ENCODE data around the gene CNTNAP3.
"Not testable (repeated sequence)": the region's sequence is repeated elsewhere in the genome, so short reads cannot be mapped to it uniquely, and the experiment has no call there.

- TF ChIP-seq EZH2 (IDR thresholded peaks at IDR 0.05; ENCODE audit: insufficient read depth, low read length); CTCF (IDR thresholded peaks at IDR 0.05; ENCODE audit: insufficient read depth, low read depth, low read length): not testable (repeated sequence)
Measured at GRCh38 chr9:39157714-39158113, 130.3 kb downstream of the CNTNAP3 start.

Measured in astrocyte (in vitro differentiated cells and primary cell).